GM13977 (cell line): ENCODE measurements around the gene KCND2.

Source experiments
- DNase-seq: peaks from one replicate; pipeline ENCODE4 v3.0.0; 2012; ENCODE audit warnings: low spot score
- in situ Hi-C: fragments of 300-500 bp; cut with MboI; formaldehyde crosslinking; loops from one replicate; pipeline ENCODE4 v1.12.0; 2022; ENCODE audit warnings: low sequenced_read_pairs, low pct_unique_long_range_greater_than_20kb, mixed read lengths, inconsistent platforms; ENCODE audit not compliant: unreplicated experiment
- TF ChIP-seq, protein P1 (sequence below): IDR thresholded peaks from 2 replicates; pipeline ENCODE4 v1.5.1; 2012; ENCODE audit warnings: mild to moderate bottlenecking, control low read depth; ENCODE audit not compliant: insufficient read depth; ENCODE audit errors: extremely low read depth, missing control alignments

The KCND2 gene

DNA sequence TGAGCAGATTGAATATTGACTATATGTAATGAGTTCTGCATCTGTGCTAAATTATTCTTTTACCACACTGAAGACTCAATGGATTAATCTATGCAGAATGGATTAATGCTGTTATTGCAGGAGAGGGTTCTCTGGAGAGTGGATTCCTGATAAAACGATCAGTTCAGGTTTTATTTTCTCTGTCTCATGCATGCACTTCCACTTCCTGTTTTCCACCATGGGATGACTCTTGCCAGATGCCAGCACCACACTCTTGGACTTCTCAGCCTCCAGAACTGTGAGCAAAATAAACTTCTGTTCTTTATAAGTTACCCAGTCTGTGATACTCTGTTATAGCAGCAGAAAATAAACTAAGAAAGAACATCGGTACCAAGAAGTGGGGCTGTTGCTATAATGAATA lies 207.5 kb downstream of the KCND2 start:
- DNase-seq = no peak
- TF ChIP-seq, protein P1, sequence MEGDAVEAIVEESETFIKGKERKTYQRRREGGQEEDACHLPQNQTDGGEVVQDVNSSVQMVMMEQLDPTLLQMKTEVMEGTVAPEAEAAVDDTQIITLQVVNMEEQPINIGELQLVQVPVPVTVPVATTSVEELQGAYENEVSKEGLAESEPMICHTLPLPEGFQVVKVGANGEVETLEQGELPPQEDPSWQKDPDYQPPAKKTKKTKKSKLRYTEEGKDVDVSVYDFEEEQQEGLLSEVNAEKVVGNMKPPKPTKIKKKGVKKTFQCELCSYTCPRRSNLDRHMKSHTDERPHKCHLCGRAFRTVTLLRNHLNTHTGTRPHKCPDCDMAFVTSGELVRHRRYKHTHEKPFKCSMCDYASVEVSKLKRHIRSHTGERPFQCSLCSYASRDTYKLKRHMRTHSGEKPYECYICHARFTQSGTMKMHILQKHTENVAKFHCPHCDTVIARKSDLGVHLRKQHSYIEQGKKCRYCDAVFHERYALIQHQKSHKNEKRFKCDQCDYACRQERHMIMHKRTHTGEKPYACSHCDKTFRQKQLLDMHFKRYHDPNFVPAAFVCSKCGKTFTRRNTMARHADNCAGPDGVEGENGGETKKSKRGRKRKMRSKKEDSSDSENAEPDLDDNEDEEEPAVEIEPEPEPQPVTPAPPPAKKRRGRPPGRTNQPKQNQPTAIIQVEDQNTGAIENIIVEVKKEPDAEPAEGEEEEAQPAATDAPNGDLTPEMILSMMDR = no peak
- in situ Hi-C loops = no loop called here

DNA sequence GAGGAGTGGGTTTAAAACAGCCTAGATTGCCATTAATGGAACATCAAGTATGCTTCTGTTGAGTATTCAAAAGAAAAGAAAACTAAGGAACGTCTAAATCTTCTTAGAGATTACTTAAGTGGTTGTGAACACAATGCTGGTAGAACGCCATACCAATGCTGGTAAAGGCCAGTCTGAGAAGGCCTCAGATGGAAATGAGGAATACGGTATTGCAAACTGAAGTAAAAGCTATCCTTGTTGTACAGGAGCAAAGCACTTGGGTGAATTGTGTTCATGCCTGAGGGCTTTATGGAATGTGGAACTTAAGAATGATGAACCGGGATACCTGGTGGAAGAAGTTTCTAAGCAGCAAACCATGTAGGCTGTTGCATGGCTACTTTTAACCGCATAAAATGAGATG lies 208.0 kb downstream of the KCND2 start:
- in situ Hi-C loops = no loop called here
- TF ChIP-seq, protein P1 = no peak
- DNase-seq = no peak

DNA sequence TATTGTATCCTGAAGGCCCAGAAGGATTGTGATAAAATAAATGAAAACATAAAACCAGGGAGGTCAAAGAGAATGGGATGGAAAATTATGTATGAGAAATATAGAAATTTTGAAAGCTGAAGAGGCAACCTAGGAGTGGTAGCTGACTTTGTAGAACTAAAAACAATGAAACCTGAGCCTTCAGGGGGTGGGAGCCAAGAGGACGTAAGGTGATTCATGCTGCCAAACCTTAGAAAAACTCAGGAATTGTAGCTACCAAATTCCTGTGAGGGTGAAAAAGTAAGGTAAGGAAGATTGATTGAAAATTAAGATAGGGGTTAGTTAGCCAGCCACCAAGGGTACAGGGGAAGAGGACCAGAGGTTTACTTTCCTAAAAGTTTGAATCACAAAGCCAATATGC lies 213.2 kb downstream of the KCND2 start:
- no peak for DNase-seq
- in situ Hi-C loops = no loop called here
- TF ChIP-seq, protein P1 = no peak

DNA sequence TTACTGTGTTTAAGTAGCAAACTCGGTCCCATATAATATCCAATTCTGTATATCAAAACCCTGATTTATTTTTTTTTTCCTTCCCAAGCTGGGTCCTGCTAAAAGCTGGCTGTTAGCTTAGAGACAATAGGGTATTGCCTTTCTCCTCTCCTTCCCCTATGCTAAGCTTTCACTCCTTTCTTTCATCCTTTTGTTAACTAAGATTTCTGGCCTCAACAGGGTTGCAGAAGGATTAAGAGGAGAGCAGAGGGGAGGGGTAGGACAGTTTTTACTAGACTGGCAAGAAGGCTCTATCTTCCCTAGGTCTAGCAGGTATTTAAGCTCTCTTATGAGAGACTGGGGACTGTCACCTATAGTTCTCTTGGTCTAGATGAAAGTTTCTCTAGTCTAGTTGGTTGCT lies 229.2 kb downstream of the KCND2 start:
- TF ChIP-seq, protein P1 = no peak
- no peak for DNase-seq
- in situ Hi-C loops = no loop called here

DNA sequence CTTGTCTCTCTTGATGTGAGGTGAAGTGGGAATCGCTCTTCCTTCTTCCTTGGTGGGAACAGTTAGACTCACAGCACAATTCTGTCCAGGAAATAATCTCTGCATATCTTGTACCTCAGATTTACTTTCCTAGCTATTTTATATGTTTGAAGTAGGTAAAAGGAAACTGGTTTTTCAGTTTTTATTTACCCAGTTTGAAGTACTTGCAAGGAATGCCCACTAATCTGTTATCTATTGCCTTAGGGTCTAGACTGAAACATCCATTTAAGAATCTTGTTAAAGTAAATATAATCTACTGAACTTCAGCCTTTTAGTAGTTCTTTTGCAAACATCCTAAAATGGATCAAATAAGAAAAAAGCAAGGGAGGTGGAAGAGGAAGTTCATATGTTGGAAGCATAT lies 229.8 kb downstream of the KCND2 start:
- in situ Hi-C loops = no loop called here
- TF ChIP-seq, protein P1 = no peak
- DNase-seq = no peak

DNA sequence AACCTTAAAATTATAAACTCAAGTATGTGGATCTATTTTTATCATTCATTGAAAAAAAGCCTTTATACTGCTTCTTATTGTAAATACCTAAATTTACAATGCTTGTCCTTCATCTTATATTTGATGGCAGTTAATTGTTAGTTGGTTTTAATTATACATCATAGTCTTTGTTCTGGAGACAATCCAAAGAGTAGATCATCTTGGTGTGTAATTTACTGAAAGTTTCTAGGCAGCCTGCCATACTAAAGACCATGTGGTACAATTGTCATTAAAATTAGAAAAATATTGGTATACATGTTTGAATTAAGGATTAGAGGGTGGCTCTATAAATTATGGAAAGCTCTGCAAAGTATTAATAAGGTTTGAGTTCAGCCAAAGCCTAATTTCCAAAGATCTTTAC lies 231.4 kb downstream of the KCND2 start:
- in situ Hi-C loops = no loop called here
- TF ChIP-seq, protein P1 = no peak
- DNase-seq = no peak

DNA sequence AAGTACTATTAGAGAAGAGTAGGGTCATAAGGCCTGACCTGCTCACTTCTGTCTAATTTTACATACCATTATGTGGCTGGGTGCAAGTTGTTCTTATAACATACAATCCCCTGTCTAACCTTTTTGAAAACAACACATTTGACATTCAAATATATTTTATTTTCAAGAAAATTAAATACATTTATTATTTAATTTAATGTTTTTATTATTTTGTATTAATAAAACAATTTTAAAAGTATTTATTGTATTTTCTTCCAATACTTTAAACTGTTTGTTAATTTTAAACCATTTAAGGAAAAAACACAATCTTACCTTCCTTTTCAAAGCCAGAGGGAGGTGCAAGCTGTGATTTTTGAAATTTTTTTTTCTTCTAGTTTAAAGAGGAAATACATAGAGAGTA lies 232.8 kb downstream of the KCND2 start:
- DNase-seq = no peak
- in situ Hi-C loops = no loop called here
- TF ChIP-seq, protein P1 = no peak
